Measurements from ENCODE around the gene IGFBP6.
"Not testable (repeated sequence)": the region's sequence is repeated elsewhere in the genome, so short reads cannot be mapped to it uniquely, and the experiment has no call there.

IGFBP6 gene

GRCh38 chr12:53105256-53105655 is 7.8 kb downstream of the IGFBP6 start:
- TF ChIP-seq POLR2AphosphoS5 (IDR thresholded peaks at IDR 0.05; ENCODE audit: borderline replicate concordance, low read depth, low read length) (no peak), EZH2 (IDR thresholded peaks at IDR 0.05) (no peak), FOXP2 (optimal IDR thresholded peaks at IDR 0.05; ENCODE audit: control extremely low read depth, extremely low read length, insufficient read depth) (no peak)
- no peaks in the 10 kb centered on the region for H3K9me3 ChIP-seq (ENCODE audit: low read depth, low read length)

GRCh38 chr12:53105712-53106439 is 8.4 kb downstream of the IGFBP6 start:
- H3K4me3 ChIP-seq, result no peak overlapping the region
- H3K9ac ChIP-seq (ENCODE audit: insufficient read length), result no peak overlapping the region
- TF ChIP-seq POLR2AphosphoS5 (IDR thresholded peaks at IDR 0.05; ENCODE audit: borderline replicate concordance, low read depth, low read length) (no peak), FOXP2 (optimal IDR thresholded peaks at IDR 0.05; ENCODE audit: control extremely low read depth, extremely low read length, insufficient read depth) (no peak), EZH2 (IDR thresholded peaks at IDR 0.05) (no peak)
- H3K27ac ChIP-seq, result no peak overlapping the region
- no peaks in the 10 kb centered on the region for H3K9me3 ChIP-seq (ENCODE audit: low read depth, low read length)
- no peaks in the 10 kb centered on the region for H3K36me3 ChIP-seq (ENCODE audit: insufficient read depth, low read length)
- no peak for DNase-seq (ENCODE audit: low read depth, low spot score)

More at GRCh38 chr12:53105256-53105655, 7.8 kb downstream of the IGFBP6 start:
- DNase-seq (ENCODE audit: low read depth, low spot score), result no peak
- Histone ChIP-seq H3K36me3 (ENCODE audit: insufficient read depth, low read length) (no peaks in the 10 kb centered on the region), H3K4me3 (no peak overlapping the region), H3K9ac (ENCODE audit: insufficient read length) (no peak overlapping the region), H3K27ac (no peak overlapping the region)

GRCh38 chr12:53107122-53107521 is 9.7 kb downstream of the IGFBP6 start:
- no peaks in the 10 kb centered on the region for H3K9me3 ChIP-seq (ENCODE audit: low read depth, low read length)
- H3K27ac ChIP-seq, result no peak overlapping the region
- H3K36me3 ChIP-seq (ENCODE audit: insufficient read depth, low read length), result no peaks in the 10 kb centered on the region
- no peak for TF ChIP-seq EZH2 (IDR thresholded peaks at IDR 0.05)
- no peak for TF ChIP-seq FOXP2 (optimal IDR thresholded peaks at IDR 0.05; ENCODE audit: control extremely low read depth, extremely low read length, insufficient read depth)
- no peak for TF ChIP-seq POLR2AphosphoS5 (IDR thresholded peaks at IDR 0.05; ENCODE audit: borderline replicate concordance, low read depth, low read length)
- no peak overlapping the region for H3K4me3 ChIP-seq
- H3K9ac ChIP-seq (ENCODE audit: insufficient read length), result no peak overlapping the region
- DNase-seq (ENCODE audit: low read depth, low spot score), result no peak

- H3K36me3 ChIP-seq (ENCODE audit: insufficient read depth, low read length); H3K9ac ChIP-seq (ENCODE audit: insufficient read length); H3K4me3 ChIP-seq; H3K9me3 ChIP-seq (ENCODE audit: low read depth, low read length); DNase-seq (ENCODE audit: low read depth, low spot score); H3K27ac ChIP-seq: not testable (repeated sequence)
Observed at GRCh38 chr12:53112431-53112830, 15.0 kb downstream of the IGFBP6 start.

- Histone ChIP-seq H3K4me3 (no peak overlapping the region), H3K36me3 (ENCODE audit: insufficient read depth, low read length) (no peaks in the 10 kb centered on the region), H3K9ac (ENCODE audit: insufficient read length) (no peak overlapping the region), H3K27ac (no peak overlapping the region), H3K9me3 (ENCODE audit: low read depth, low read length) (no peaks in the 10 kb centered on the region)
- no peak for DNase-seq (ENCODE audit: low read depth, low spot score)
- TF ChIP-seq FOXP2 (optimal IDR thresholded peaks at IDR 0.05; ENCODE audit: control extremely low read depth, extremely low read length, insufficient read depth), result no peak
- TF ChIP-seq EZH2 (IDR thresholded peaks at IDR 0.05), result no peak
- no peak for TF ChIP-seq POLR2AphosphoS5 (IDR thresholded peaks at IDR 0.05; ENCODE audit: borderline replicate concordance, low read depth, low read length)
Observed at GRCh38 chr12:53113136-53113705, 15.8 kb downstream of the IGFBP6 start.

- no peak for TF ChIP-seq EZH2 (IDR thresholded peaks at IDR 0.05)
- TF ChIP-seq POLR2AphosphoS5 (IDR thresholded peaks at IDR 0.05; ENCODE audit: borderline replicate concordance, low read depth, low read length), result no peak
- no peak for TF ChIP-seq FOXP2 (optimal IDR thresholded peaks at IDR 0.05; ENCODE audit: control extremely low read depth, extremely low read length, insufficient read depth)
- Histone ChIP-seq H3K27ac (no peak overlapping the region), H3K4me3 (no peak overlapping the region), H3K9ac (ENCODE audit: insufficient read length) (no peak overlapping the region), H3K36me3 (ENCODE audit: insufficient read depth, low read length) (no peaks in the 10 kb centered on the region), H3K9me3 (ENCODE audit: low read depth, low read length) (no peaks in the 10 kb centered on the region)
- DNase-seq (ENCODE audit: low read depth, low spot score), result no peak
Observed at GRCh38 chr12:53113951-53114350, 16.5 kb downstream of the IGFBP6 start.

GRCh38 chr12:53115112-53115890 is 17.8 kb downstream of the IGFBP6 start:
- H3K9ac ChIP-seq (ENCODE audit: insufficient read length), result no peak overlapping the region
- no peaks in the 10 kb centered on the region for H3K9me3 ChIP-seq (ENCODE audit: low read depth, low read length)
- no peak overlapping the region for H3K27ac ChIP-seq
- no peaks in the 10 kb centered on the region for H3K36me3 ChIP-seq (ENCODE audit: insufficient read depth, low read length)
- H3K4me3 ChIP-seq, result no peak overlapping the region
- DNase-seq (ENCODE audit: low read depth, low spot score), result no peak
- TF ChIP-seq EZH2 (IDR thresholded peaks at IDR 0.05) (no peak), POLR2AphosphoS5 (IDR thresholded peaks at IDR 0.05; ENCODE audit: borderline replicate concordance, low read depth, low read length) (no peak), FOXP2 (optimal IDR thresholded peaks at IDR 0.05; ENCODE audit: control extremely low read depth, extremely low read length, insufficient read depth) (no peak)

- Histone ChIP-seq H3K9me3 (ENCODE audit: low read depth, low read length) (no peaks in the 10 kb centered on the region), H3K27ac (no peak overlapping the region), H3K4me3 (no peak overlapping the region), H3K9ac (ENCODE audit: insufficient read length) (no peak overlapping the region), H3K36me3 (ENCODE audit: insufficient read depth, low read length) (no peaks in the 10 kb centered on the region)
- TF ChIP-seq POLR2AphosphoS5 (IDR thresholded peaks at IDR 0.05; ENCODE audit: borderline replicate concordance, low read depth, low read length) (no peak), FOXP2 (optimal IDR thresholded peaks at IDR 0.05; ENCODE audit: control extremely low read depth, extremely low read length, insufficient read depth) (no peak), EZH2 (IDR thresholded peaks at IDR 0.05) (no peak)
- no peak for DNase-seq (ENCODE audit: low read depth, low spot score)
Observed at GRCh38 chr12:53115891-53116648, 18.6 kb downstream of the IGFBP6 start.

Measured in SK-N-MC (cell line).